Activated B cell treated with CpG ODN at 0.5 μM for 24 hours (primary cell): ENCODE data around the gene C14orf93. TPM values are rescaled to one million over a fixed set of nuclear protein-coding genes. Genes with fewer than 3 reads are reported as not detected.

Experiments
- ATAC-seq: fragments of 200-7000 bp; cut with Tn5 transposase; one replicate; pipeline ENCODE4 v1.10.0; 2021; ENCODE audit warnings: low read depth, mild to moderate bottlenecking, moderate library complexity
- CTCF ChIA-PET: fragments of 350-600 bp; sonication (Branson Sonifier 250); formaldehyde crosslinking; loops from one replicate; lab custom pipeline; 2021; ENCODE audit warnings: antibody characterized with exemption; lab: Charles Lee
- POLR2A ChIA-PET: fragments of 350-600 bp; sonication (Branson Sonifier 250); formaldehyde crosslinking; loops from one replicate; lab custom pipeline; 2021; ENCODE audit warnings: antibody characterized with exemption; lab: Charles Lee
- DNase-seq: peaks from one replicate; pipeline ENCODE4 v3.0.0; 2022
- H3K27ac Mint-ChIP-seq: one replicate; pipeline ENCODE4 v1.8.0; 2020; ENCODE audit warnings: mixed read lengths
- H3K27me3 Mint-ChIP-seq: one replicate; pipeline ENCODE4 v1.8.0; 2021; ENCODE audit warnings: mixed read lengths
- H3K36me3 Mint-ChIP-seq: one replicate; pipeline ENCODE4 v1.8.0; 2021; ENCODE audit warnings: low read depth, mixed read lengths
- H3K4me1 Mint-ChIP-seq: one replicate; pipeline ENCODE4 v1.8.0; 2021; ENCODE audit warnings: mixed read lengths
- H3K4me3 Mint-ChIP-seq: one replicate; pipeline ENCODE4 v1.8.0; 2020; ENCODE audit warnings: mild to moderate bottlenecking, mixed read lengths
- H3K9me3 Mint-ChIP-seq: one replicate; pipeline ENCODE4 v1.8.0; 2020; ENCODE audit warnings: mixed read lengths
- intact Hi-C: fragments of 100-400 bp; cut with micrococcal nuclease; formaldehyde crosslinking; loops from one replicate; pipeline ENCODE4 v1.15.1; 2024
- total RNA-seq: library from RNA; stranded (reverse); gene quantifications from 2 replicates; pipeline ENCODE4 v1.2.3, GENCODE V29; 2022
- TF ChIP-seq, protein P1 (sequence below): fragments of 200-600 bp; IDR thresholded peaks from one replicate; pipeline ENCODE4 v1.8.0; 2022; ENCODE audit warnings: antibody characterized with exemption, mild to moderate bottlenecking

Gene C14orf93
- total RNA-seq, 1 donor from 2014 or later = 13.5 TPM

DNA sequence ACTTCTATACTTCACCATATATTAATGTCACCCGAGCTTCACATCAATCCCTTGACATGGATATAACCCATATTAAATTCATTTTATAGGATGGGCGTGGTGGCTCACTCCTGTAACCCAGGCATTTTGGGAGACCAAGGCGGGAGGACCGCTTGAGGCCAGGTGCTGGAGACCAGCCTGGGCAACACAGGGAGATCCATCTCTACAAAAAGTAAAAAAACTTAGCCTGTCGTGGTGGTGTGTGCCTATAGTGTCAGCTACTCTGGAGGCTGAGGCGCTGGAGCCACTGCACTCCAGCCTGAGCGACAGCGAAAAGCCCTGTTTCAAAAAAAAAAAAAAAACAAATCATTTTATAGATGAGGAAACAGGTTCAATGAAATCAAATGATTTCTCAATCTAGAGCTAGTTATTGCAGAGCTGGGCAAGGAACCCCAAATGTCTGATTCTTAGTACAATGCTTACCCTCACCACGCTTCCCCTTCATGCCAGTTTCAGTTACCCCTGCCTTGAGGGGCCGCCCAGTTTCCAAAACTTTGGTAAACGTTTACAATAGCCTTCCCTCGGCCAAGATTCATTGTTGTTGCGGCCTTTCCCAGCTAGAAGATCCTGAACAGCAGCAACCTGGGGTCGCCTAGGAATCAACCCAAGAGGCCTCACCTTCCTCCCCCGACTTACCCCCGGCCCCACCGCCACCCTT is 24.0 kb upstream of the C14orf93 start:
- DNase-seq = no peak
- ATAC-seq = peak; percentile 1
- intact Hi-C loops = loop anchor here (1.0 to 2.0 kb wide), 5 partner anchors 27 to 268 kb away; partner anchors contain the start of genes ACIN1, C14orf119, HAUS4 and OXA1L

DNA sequence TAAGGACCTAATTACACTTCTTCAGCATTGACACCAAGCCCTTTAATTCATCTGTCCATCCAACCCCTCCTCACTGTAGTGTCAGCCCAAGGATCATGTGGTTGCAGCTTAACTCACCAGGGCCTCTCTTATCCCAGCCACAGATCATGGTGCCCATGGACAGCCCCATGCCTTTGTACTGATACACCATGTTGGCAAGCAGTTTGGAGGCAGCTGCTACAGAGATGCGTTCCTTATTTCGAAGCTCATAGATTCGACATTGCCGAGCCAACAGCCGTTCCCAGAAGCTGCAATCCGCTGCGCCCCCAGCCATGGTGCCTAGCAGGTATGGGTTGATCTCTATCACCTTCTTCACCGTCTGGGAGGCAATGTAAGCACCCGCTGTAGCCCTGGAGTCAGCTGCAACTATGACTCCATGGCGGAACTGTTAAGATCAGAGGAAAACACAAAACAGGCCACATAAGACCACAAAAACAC is 23.3 kb upstream of the C14orf93 start:
- TF ChIP-seq, protein P1, sequence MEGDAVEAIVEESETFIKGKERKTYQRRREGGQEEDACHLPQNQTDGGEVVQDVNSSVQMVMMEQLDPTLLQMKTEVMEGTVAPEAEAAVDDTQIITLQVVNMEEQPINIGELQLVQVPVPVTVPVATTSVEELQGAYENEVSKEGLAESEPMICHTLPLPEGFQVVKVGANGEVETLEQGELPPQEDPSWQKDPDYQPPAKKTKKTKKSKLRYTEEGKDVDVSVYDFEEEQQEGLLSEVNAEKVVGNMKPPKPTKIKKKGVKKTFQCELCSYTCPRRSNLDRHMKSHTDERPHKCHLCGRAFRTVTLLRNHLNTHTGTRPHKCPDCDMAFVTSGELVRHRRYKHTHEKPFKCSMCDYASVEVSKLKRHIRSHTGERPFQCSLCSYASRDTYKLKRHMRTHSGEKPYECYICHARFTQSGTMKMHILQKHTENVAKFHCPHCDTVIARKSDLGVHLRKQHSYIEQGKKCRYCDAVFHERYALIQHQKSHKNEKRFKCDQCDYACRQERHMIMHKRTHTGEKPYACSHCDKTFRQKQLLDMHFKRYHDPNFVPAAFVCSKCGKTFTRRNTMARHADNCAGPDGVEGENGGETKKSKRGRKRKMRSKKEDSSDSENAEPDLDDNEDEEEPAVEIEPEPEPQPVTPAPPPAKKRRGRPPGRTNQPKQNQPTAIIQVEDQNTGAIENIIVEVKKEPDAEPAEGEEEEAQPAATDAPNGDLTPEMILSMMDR = no peak
- H3K9me3 Mint-ChIP-seq = no peaks in the 10 kb centered on the region
- POLR2A ChIA-PET = interaction anchor here (2.2 kb wide), 1 partner anchor 26 kb away, joined by 11 read pairs; no protein-coding TSS in a partner anchor
- H3K27ac Mint-ChIP-seq = peak overlapping the region; percentile 96
- H3K4me3 Mint-ChIP-seq = peak overlapping the region; percentile 84
- H3K36me3 Mint-ChIP-seq = peaks cover 43% of the 10 kb centered on the region
- peaks cover 38% of the 10 kb centered on the region for H3K4me1 Mint-ChIP-seq
- no peak for DNase-seq
- CTCF ChIA-PET = interaction anchor here (0.8 to 2.1 kb wide), 3 partner anchors 25 to 47 kb away, joined by 3 to 6 read pairs (median 4); no protein-coding TSS in a partner anchor
- intact Hi-C loops = no loop called here
- no peaks in the 10 kb centered on the region for H3K27me3 Mint-ChIP-seq
- no peak for ATAC-seq

More for the DNA sequence above, 24.0 kb upstream of the C14orf93 start:
- peak overlapping the region; percentile 96 for H3K27ac Mint-ChIP-seq
- H3K4me1 Mint-ChIP-seq = peaks cover 34% of the 10 kb centered on the region
- H3K36me3 Mint-ChIP-seq = peaks cover 38% of the 10 kb centered on the region
- ChIA-PET POLR2A (interaction anchor here (0.6 to 2.2 kb wide), 13 partner anchors 10 to 477 kb away, joined by 3 to 11 read pairs (median 4); partner anchors contain the start of genes CDH24 and PRMT5), CTCF (interaction anchor here (0.8 to 2.1 kb wide), 4 partner anchors 24 to 463 kb away, joined by 3 to 6 read pairs (median 4); no protein-coding TSS in a partner anchor)
- no peaks in the 10 kb centered on the region for H3K27me3 Mint-ChIP-seq
- H3K9me3 Mint-ChIP-seq = no peaks in the 10 kb centered on the region
- TF ChIP-seq, protein P1 = no peak
- peak overlapping the region; percentile 84 for H3K4me3 Mint-ChIP-seq

DNA sequence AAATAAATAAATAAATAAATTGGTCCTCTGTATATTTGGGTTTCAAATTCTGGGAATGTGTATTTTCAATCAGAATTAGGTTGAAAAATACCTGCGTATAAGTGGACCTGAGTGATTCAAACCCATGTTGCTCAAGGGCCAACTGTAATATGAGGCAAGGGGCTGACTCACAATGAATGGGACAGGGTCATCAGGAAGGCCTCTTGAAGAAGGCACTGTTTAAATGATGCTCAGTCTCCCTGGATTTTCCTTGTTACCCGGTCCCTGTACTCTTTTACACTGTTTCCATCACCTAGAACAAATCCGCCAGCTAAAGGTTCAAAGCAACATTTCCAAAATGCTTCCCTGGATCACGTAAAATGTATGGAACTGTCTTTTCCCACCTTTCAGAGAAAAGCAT is 21.0 kb upstream of the C14orf93 start:
- Mint-ChIP-seq H3K27ac (no peak overlapping the region), H3K4me1 (peaks cover 38% of the 10 kb centered on the region), H3K9me3 (no peaks in the 10 kb centered on the region), H3K36me3 (peaks cover 56% of the 10 kb centered on the region), H3K4me3 (no peak overlapping the region), H3K27me3 (no peaks in the 10 kb centered on the region)
- ChIA-PET CTCF (interaction anchor here (1.0 kb wide), 1 partner anchor 38 kb away, joined by 3 read pairs; no protein-coding TSS in a partner anchor), POLR2A (interaction anchor here (0.7 kb wide), 2 partner anchors 23 to 168 kb away, joined by 3 to 6 read pairs; no protein-coding TSS in a partner anchor)
- intact Hi-C loops = no loop called here
- TF ChIP-seq, protein P1 = no peak
- ATAC-seq (no peak), DNase-seq (no peak)

DNA sequence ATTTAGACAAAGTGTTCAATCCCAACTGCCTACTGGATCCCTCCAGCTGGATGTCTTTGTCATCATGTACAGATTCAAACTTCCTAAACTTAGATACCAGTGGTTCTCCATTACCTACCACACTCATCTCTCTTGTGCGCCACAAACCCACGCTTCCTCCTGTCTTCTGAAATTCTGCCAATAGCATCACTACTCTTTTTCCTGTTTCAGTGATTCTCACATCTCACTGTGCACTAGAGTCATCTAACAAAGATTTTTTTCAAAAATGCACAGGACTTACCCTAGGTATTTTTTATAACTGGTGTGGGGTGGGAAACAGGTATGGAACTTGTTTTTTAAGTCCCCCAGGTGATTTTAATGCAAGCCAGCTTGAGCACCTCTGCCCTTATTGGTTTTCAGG is 18.9 kb upstream of the C14orf93 start:
- H3K9me3 Mint-ChIP-seq = no peaks in the 10 kb centered on the region
- DNase-seq = no peak
- ChIA-PET POLR2A (interaction anchor here (0.6 kb wide), 1 partner anchor 51 kb away, joined by 5 read pairs; no protein-coding TSS in a partner anchor), CTCF (interaction anchor here (1.8 kb wide), 1 partner anchor 34 kb away, joined by 3 read pairs; no protein-coding TSS in a partner anchor)
- no peak for ATAC-seq
- no peak overlapping the region for H3K27ac Mint-ChIP-seq
- peaks cover 70% of the 10 kb centered on the region for H3K36me3 Mint-ChIP-seq
- intact Hi-C loops = no loop called here
- TF ChIP-seq, protein P1 = no peak
- H3K4me3 Mint-ChIP-seq = no peak overlapping the region
- peaks cover 23% of the 10 kb centered on the region for H3K4me1 Mint-ChIP-seq
- no peaks in the 10 kb centered on the region for H3K27me3 Mint-ChIP-seq
